GM21423 (cell line): ENCODE results near the gene EYA4.
"Not testable (repeated sequence)": the region's sequence is repeated elsewhere in the genome, so short reads cannot be mapped to it uniquely, and the experiment has no call there.

Experiments used
- ATAC-seq: cut with Tn5 transposase; IDR thresholded peaks from one replicate; pipeline ENCODE4 v1.9.1; 2021; ENCODE audit warnings: mild to moderate bottlenecking, moderate library complexity; ENCODE audit not compliant: unreplicated experiment

EYA4 gene

GRCh38 chr6:133393891-133394290 lies 152.7 kb downstream of the EYA4 start:
- no peak for ATAC-seq

DNA sequence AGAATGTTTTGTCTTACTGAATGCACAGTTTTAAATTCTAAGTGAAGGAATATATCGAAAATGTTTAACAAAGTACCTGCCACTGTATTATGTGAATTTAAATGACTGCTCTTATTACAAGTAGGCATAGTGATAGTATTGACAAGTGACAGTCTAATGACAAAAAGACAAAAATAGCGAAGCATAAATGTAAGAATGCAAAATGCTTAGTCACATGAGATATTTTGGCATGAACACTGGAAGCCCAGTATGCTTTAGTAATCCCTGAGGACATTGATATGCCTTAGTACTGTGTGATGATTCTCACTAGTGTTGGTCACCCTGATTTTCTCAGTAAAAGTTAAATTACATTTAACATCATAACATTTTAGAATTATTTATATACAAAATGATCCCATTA lies 153.5 kb downstream of the EYA4 start:
- ATAC-seq: no peak

- ATAC-seq: no peak
Measured at GRCh38 chr6:133396233-133396983, 155.3 kb downstream of the EYA4 start.

DNA sequence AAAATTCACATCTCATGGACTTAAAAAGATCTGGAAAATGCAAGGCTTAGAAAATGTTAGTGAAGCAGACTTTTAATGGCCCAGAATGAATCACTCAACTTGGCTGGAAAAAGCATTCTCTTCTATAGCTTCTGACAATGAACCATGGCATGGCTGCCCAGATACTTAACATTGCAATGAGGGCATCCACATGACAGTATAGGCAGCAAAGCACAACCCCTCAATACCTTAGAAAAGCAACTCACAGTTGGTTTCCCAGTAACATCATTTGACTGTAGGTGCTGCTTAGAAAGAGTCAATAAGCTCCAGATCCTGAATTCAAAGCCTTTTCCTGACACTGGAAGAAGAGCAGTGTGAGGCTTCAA lies 155.8 kb downstream of the EYA4 start:
- ATAC-seq: no peak

GRCh38 chr6:133397601-133398000 lies 156.4 kb downstream of the EYA4 start:
- ATAC-seq: not testable (repeated sequence)

DNA sequence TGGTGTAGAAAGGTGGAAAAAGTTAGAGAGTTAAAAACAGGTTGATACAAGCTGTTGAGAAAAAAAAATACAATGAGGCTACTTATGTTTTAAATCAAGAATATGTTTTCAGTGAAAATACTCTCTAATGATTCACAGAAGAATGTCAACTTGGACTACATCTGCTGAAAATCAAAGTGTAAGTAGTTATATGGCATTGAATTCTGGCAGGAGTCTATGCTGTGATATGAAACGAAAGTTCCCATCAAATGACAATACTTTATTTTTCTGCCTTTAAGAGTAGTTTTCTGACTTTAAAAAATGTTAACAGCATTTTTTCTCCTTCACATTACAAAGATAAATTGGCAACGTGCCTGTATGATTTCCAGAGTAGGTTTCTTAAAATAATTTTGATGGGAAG lies 158.3 kb downstream of the EYA4 start:
- no peak for ATAC-seq

DNA sequence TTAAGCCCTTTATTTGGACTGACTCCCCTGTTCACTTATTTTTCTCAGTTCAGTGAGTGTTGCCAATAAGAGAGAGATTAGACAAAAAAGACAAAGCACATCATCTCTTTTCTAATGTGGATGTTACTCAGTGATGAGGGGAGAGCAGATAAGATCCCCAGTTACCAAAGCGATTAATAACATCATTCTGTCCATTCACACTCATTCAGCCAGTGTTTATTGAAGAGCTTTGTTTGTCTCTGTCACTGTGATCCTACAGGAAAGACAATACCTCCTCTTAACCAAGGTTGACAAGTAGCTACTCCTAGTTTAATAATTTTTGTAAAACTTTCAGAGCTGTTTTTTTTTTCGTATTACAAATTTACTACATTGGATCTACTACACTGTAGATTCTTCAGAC lies 163.0 kb downstream of the EYA4 start:
- no peak for ATAC-seq

DNA sequence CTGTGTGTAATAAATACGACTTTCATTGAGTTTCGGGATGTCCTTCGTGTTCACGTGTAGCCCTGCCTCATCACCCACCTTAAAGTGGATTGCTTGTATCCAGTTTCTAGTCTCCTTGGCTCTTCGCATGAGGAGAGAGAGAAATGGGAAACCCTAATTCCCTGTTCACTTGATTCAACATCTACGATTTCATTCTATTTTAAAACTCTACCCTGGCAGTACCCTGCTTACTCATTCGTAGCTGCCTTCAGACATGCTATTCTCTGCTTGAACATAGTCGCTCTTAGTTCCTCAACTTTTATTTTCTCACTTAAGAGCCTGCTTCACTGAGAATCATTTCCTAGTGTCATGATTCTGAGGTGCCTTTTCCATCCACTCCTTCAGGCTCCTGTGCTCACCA lies 163.6 kb downstream of the EYA4 start:
- ATAC-seq: no peak

DNA sequence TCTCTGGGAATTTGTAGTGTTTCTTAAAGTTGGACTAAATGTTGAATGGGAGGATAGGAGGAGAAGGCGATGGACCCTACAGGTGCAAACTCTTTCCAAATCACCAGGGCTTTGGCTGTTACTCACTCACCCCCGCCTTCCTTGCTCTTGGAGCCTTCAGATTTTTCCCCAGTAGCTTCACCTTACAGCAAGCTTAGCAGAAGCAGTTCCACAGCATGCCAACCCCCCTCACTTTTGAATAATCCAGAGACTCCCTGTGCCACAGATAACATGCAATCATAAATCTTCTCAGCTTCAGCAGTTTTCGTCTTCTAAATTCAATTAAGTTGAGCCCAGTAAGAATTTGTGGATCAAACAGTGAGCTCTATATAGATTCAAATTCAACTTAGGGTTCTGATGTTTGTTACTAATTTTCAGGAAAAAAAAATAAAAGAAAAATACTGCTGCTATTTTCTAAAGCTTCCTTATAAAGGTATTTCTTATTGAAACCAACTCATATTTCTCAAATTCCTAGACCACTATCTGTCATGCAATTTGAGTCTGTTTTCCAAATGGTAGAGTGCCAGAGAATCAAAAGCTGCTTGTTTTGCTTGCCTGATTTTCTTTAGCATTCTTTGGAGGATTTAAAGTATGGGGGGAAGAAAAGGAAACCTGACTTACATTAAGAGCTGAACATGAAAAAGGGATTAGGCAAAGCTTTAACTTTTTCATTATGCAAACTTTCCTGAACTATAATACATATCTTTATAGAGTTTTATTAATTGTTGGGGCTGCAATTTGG lies 166.4 kb downstream of the EYA4 start:
- ATAC-seq: no peak

- ATAC-seq: no peak
Measured at GRCh38 chr6:133408132-133408531, 167.0 kb downstream of the EYA4 start.

DNA sequence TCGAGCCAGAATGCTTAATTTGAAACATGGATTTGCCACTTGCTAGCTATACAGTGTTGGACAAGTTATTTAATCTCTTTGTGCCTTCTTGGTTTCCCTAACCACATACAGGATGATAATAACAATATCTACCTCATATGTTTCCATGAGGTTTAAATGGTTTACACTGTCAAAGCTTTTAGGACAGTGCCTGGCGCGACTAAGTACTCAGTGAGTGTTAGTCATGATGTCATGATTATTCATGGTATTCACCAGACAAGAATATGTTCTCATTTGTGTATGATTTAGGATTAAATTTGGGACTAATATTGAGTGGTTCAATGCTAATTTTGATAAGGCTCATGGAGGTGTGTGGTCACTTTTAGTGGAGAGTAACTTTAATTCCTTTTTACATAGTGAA lies 167.4 kb downstream of the EYA4 start:
- no peak for ATAC-seq

GRCh38 chr6:133410638-133411435 lies 169.7 kb downstream of the EYA4 start:
- ATAC-seq: no peak

GRCh38 chr6:133411757-133412156 lies 170.6 kb downstream of the EYA4 start:
- ATAC-seq: no peak

- no peak for ATAC-seq
Measured at GRCh38 chr6:133415262-133415661, 174.1 kb downstream of the EYA4 start.

DNA sequence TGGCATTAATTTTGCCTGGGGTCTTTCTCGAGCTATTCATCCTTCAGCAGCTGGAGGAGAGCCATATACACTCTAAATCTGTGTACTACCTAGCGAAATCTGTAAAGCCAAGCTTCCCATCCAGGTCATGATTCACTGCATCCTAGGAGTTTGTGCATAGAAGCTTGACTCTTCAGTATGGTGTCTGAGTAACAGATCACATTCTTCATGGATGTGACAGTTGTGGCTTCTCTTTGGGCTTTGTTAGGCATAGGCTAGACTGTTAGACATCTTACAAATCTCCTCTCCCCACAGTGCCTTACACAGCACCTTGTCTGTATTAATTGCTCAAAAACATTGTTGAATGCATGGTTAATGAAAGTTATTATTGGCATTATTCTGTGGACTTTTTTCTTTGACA lies 177.0 kb downstream of the EYA4 start:
- ATAC-seq: no peak

DNA sequence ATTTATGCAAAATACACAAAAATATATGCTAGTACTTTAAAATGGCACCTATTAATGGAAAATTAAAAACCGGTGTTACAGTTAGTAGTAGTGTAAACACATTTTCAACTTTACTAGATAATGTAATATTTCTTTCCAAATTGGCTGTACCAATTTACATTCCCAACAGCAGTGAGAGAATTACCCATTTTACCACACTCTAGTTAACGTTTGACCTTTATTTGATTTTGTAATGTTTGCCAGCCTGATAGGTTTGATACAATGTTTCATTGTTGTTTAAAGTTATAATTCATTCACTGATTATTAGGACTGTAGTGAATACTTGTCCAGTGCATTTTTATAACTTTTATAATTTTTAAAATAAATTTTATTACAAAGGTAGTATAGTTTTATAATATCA lies 182.1 kb downstream of the EYA4 start:
- ATAC-seq: no peak

DNA sequence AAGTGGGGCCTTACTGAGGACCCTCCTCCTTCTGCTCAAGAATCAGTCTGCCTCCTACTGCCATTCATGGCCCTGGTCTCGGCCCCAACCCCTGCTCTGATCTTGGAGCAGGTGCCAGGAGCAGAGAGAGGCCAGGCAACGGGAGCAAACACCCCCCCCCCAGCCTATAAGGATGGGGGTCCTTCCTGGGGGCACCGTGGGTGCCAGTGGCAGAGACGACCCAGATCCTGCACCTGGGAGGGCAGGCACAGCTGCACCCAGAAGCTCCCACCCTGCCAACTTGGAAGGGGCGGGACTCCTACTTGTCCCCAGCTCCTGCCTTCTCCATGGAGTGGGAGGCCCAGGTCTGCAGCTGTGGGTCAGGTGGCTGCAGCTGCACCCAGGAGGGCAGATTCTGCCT lies 183.2 kb downstream of the EYA4 start:
- ATAC-seq: no peak

DNA sequence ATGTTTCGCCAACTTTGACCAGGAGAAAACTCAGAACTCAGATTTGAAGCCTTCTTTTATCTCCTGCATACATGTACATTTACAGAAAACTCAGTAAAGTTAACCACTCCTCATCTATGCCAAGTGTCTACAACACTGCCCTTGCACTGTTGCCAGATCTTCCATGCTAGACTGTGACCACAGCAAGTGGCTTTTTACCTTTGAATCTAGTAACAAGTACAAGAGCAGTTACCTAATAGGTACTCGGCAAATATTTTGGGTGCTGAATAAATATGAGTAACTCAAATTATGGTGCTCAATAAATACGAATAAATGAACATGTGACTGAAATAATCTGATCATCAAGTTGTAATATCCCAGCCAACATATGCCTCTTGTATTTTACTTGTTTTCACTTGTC lies 184.9 kb downstream of the EYA4 start:
- ATAC-seq: no peak

DNA sequence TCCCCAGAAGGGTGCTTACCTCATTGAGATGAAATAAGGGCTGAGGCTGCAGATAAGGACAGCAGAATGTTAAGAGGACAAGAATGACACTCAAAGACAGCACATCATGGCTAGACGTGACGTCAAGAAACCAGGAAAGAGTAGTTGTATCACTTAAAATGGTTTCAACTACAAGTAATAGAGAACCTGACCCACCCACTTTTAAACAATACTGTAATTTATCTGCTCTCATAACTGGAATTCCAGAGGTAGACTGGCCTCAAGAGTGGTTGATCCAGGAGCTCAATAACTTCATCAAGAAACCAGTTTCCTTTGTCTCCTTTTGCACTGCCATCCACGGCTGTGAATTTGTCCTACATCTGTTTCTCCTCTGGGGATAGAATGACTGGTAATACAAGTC lies 187.1 kb downstream of the EYA4 start:
- no peak for ATAC-seq

GRCh38 chr6:133430530-133430929 lies 189.4 kb downstream of the EYA4 start:
- ATAC-seq: no peak

GRCh38 chr6:133431031-133431430 lies 189.9 kb downstream of the EYA4 start:
- ATAC-seq: no peak
